GM19238 (cell line): Measurements from ENCODE around the gene OTUB1.
"Not testable (repeated sequence)": the region's sequence is repeated elsewhere in the genome, so short reads cannot be mapped to it uniquely, and the experiment has no call there.

ENCODE experiments used
- DNase-seq: peaks from one replicate; pipeline ENCODE4 v3.0.0; 2011; ENCODE audit warnings: low spot score; ENCODE audit not compliant: insufficient read length

OTUB1 gene, protein sequence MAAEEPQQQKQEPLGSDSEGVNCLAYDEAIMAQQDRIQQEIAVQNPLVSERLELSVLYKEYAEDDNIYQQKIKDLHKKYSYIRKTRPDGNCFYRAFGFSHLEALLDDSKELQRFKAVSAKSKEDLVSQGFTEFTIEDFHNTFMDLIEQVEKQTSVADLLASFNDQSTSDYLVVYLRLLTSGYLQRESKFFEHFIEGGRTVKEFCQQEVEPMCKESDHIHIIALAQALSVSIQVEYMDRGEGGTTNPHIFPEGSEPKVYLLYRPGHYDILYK

DNA sequence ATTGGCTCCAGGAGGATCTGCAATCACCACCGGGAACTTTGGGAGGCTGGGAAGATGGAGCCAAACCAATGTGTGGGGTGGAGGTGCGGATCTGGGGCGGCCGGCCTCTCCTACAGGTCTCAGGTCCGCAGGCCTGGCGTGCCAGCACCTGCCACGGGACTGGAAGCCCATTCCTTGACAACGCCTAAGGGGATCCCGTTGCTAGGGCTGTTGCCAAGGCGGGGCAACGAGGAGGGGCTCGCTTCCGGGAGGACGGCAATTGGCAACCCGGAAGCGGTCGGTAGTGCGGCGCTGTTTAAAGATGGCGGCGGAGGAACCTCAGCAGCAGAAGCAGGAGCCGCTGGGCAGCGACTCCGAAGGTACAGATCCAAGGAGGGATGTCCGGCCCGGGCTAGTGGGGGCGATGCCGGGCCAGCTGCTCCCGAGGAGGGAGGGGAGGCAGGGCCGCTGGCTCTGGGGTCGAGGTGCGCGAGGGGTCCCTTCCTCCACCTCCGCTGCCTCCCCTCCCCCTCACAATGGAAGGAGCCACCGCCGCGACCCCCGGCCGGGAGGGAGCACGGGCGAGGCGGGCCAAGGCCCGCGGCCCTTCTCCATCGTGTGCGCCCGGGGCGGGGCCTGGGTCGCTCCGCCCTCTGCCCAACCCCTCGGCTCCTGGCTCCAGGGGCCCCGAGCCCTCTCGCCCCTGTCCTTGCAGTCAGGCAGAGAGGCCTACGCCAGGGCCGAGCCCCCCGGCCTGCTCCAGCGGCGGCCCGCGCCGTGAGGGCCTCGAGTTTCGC, at the start of gene OTUB1:
Gene OTUB1, plus strand, starts transcription at position 283 of the 776 bp plus-strand sequence. Its CDS starts 19 bp downstream, at position 302.
- DNase-seq: peak; percentile 98

DNA sequence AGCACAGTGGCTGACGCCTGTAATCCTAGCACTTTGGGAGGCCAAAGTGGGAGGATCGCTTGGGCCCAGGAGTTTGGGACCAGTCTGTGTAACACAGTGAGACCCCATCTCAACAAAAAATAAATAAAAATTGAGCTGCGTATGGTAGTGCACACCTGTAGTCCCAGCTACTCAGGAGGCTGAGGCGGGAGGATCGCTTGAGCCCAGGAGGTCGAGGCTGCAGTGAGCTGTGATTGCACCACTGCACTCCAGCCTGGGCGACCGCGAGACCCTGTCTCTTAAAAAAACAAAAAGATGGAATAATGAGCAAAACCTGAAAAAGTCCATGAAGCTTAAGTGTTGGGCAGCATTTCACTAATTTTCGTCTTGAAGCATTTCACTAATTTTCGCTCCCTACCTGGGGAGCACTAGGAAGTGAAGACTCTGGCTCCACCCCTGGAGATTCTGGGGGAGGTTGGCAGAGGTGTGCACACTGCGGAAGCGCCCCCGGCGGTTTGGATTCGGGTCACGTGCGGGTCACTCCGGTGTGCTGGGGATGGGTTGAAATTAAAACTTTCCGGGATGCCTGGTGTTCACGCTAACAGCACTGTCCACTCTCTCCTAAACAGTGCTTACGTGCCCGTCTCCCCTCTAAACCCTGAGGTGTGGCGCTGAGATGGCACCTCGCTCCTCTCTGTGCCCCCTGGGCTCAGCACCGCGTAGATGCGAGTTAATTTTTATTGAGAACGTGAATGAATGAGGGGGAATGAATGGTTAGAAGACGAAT, 48.3 kb upstream of the OTUB1 start:
- no peak for DNase-seq

GRCh38 chr11:63938479-63939396, 47.5 kb upstream of the OTUB1 start, which contains the start of gene NAA40:
Gene NAA40, plus strand, starts transcription at chr11:63939002. Its CDS starts 95 bp downstream, at chr11:63939097.
- DNase-seq: peak; percentile 96

DNA sequence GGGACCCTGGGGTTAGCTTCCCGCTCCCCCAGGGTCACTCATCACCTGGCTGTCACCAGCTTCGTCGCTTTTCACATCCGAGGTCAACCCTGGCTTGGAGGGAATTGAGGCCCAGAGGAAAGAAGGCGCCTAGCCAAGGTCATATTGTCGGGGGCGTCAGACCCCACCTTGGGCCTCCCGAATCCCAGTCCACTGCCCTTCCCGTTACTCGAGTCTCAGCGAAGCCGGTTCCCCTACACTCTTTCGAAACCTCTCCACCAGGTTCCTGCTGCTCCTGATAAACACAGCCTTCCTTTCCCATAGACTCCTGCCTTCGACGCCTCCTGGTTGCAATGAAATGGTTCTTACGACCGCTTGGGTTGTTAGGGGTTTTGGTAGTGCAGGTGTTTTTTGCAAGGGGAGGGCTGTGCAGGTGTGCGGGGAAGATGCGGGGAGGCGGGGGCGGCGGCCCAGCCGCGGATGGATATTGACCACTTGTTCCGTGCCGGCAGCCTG, 46.8 kb upstream of the OTUB1 start:
- no peak for DNase-seq

GRCh38 chr11:63940786-63941185, 45.5 kb upstream of the OTUB1 start:
- no peak for DNase-seq

- DNase-seq: no peak
Measured at GRCh38 chr11:63941901-63942300, 44.3 kb upstream of the OTUB1 start.

- DNase-seq: no peak
Measured at GRCh38 chr11:63942803-63943202, 43.4 kb upstream of the OTUB1 start.

GRCh38 chr11:63944987-63945386, 41.3 kb upstream of the OTUB1 start:
- no peak for DNase-seq

DNA sequence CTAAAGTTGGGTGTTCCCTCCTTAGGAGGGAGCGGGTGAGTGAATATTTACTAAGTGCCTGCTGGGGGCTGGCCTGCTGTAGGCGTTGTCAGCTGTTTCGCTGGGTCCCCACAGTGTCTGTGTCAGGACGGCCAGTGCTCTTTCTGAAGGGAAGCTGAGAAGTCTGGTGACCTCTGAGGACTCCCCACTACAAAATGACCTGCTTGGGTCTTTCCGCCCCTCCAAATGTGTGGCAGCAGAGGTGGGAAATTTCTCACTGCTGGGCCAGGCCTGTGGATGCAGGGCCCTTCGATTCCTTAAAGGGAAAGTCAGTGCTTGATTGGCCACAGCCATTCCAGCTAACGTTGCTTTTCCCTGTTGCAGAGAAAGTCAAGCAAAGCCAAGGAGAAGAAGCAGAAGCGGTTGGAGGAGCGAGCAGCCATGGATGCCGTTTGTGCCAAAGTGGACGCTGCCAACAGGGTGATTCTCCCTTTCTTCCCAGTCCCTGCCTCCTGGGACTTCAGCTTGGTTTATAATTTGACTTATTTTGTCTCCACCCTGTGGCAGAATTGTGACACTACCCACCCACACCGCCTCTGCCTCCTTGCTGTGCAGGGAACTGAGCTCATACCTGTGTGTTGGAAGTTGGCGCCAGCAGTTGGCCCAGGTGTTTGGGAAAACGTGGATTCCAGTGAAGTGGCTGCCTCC, 40.6 kb upstream of the OTUB1 start:
- DNase-seq: no peak

GRCh38 chr11:63951779-63952536, 34.3 kb upstream of the OTUB1 start:
- DNase-seq: no peak

GRCh38 chr11:63952570-63952969, 33.7 kb upstream of the OTUB1 start:
- no peak for DNase-seq

DNA sequence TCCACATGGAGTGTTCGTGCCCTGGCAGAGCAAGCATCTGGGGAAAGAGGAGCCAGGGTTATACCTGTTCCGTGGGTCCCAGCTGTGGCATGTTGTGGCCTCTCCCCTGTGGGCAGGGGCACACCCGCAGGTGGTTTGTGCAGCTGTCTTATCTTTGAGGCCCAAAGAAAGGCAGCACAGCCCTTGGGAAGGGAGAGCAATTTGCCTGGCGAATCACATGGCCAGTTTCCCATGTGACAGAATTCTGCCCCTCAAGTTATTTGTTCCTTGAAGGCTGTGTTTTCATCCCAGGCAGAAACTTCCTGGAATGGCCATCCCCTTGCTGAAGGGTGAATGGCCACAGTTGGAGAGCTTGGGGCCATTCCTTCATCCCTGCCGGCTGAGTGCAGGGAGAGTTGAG, 28.2 kb upstream of the OTUB1 start:
- no peak for DNase-seq

DNA sequence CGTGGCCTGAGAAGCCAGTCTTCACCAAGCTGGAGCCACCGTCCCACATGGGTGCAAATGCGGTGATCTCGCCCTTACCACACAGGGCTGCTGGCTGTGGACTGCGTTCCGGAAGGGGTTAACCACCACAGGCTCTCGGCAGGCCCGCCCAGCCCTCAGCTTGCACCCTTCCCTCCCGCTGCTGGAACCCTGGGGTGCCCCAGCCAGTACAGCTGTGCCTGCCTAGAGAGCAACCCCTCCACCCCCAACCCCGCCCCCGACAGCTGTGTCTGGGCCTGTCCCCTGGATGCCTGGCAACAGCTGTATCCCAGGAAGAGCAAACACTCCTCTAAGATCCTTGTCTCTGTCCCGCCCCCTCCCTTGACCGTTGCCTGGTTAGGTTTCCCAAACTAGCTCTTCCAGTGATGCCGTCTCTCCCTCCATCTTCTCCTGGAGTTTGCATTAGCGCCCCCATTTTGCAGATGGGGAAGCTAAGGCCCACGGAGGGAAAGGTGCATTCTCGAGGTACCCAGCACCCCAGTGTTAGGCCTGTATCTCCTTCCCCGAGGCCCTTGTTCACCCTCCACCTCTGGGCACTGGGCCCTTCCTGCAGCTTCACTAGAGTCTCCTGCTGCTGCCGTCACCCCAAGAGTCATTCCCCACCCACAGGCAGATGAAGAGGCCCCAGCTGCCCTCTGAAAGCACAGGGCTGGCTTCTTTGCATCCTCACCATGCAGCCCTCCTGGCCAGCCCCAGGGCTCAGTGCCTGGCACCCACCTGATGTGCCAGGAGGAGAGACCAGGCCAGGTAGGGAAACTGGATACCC, 24.4 kb upstream of the OTUB1 start:
- DNase-seq: no peak

- not testable (repeated sequence) for DNase-seq
Measured at GRCh38 chr11:63963895-63964294, 22.3 kb upstream of the OTUB1 start.

DNA sequence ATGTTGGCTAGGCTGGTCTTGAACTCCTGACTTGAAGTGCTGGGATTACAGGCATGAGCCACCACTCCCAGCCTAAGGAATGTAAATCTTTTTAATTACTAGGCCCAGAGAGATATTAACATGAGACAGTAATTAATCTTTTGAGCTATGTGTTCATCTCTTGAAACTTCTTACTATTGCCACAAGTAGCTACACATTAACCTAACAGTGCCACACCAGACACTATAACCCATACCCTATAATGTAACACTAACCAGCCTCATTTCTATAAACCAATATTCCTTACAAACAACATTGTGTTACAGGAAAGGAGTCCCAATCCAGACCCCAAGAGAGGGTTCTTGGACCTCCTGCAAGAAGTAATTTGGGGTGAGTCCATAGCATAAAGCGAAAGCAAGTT, 19.8 kb upstream of the OTUB1 start:
- no peak for DNase-seq

GRCh38 chr11:63969461-63969860, 16.8 kb upstream of the OTUB1 start:
- no peak for DNase-seq

- no peak for DNase-seq
Measured at GRCh38 chr11:63970902-63971301, 15.3 kb upstream of the OTUB1 start.

DNA sequence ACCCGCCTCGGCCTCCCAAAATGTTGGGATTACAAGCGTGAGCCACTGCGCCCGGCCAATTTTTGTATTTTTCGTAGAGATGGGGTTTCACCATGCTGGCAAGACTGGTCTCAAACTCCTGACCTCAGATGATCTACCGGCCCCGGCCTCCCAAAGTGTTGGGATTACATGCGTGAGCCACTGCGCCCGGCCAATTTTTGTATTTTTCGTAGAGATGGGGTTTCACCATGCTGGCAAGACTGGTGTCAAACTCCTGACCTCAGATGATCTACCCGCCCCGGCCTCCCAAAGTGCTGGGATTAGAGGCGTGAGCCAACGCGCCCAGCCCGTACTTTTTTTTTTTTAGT, 12.4 kb upstream of the OTUB1 start:
- not testable (repeated sequence) for DNase-seq
